Measurements from ENCODE around the gene LSP1. TPM values are rescaled to one million over a fixed set of nuclear protein-coding genes. Genes with fewer than 3 reads are reported as not detected.

LSP1 gene
- total RNA-seq, 1 donor from 2014 or later = not detected

DNA sequence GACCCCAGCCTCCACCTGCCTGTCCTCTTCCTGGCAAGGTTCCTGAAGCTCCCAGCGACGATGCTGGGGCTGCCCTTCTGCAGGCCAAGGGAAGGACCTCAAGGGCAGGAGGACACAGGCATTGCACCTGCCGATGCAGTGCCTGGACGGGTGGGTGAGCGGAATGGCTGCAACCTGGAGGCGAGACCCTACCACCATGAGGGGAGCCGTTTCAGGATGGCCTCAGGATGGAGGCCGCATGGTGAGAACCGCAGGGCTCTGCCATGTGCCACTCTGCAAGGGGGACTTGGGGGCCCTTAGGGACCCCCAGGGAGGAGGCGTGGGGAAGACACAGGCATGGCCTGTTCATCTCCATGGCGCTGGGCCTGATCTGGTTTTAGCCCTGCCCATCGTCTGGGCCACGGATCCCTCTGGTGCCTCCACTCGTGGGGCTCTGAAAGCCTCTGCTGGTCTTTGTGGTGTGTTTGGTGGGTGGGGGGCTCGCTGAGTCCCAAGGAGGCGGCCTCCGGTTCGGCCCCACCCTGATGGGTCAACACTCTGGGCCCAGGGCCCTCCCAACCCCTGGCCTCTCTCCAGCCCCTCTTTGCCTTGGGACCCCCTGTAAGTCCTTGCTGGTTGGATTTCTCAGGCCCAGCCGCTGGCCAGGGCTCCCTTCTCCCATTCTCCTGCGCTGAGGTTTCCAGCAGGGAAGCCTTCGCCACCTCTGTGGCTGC lies 1.3 kb upstream of the LSP1 start:
- DNase-seq = no peak

DNA sequence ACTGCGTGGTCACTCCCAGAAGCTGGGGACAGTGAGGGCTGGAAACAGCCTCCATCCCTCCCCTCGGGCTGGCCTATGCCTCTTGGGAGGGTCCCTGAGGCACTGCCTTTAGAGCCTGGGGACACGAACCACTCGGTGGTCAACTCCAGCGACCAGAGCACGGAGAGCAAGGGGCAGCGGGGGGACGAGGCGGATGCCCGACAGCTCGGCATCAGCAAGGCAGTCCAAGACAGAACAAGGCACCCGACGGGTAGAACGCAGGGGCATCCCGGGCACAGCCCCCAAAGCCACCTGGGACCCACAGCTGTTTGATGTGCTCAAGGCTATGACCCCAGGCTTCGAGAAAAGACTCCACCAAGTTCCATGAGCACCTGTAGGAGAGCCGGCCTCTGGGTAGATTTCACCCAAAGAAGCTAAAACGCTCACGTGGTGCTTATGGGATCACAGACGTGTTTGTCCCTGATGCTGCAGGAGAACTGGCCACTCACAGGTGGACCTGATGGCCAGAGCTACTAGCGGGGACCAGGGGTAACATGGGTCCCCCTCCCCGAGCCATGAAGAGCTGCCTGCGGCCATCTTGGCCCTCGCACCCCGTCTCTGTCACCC lies 510 bp upstream of the LSP1 start:
- DNase-seq = no peak

DNA sequence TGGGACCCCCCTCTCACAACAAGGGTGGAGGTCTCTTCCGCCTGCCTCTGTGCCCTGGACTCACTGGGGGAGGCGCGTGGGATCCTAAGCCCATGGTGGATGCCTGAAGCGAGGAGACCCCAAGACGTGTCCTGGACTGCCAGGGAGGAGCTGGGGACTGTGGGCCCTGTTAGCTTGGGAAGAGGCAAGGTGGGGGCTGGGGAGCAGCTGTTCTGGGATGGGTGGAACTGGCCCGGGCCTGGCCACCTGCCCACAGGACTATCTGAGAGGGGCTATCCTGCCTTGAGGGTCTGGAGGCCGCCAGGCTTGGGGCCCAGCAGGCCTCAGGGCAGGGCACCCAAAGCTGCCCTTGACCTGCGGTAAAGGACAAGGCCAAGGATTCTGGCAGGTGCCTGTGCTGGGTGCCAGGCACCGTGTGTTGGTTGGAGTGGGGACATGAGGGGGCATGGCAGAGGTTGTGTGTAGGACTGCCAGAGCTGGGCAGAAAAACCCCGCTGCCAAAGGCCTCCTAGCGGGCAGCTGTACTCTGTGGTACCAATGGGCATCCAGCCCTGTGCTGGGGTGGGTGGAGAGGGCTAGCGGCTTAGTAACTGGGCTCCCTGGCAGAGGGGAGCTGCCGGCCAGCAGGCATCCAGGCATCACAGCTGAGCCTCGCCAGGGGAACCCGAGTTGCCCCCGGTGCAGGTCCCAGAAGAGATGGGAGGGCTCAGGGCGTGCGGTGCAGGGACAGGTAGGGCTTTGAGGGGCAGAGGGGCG lies 670 bp downstream of the LSP1 start:
- DNase-seq = no peak

DNA sequence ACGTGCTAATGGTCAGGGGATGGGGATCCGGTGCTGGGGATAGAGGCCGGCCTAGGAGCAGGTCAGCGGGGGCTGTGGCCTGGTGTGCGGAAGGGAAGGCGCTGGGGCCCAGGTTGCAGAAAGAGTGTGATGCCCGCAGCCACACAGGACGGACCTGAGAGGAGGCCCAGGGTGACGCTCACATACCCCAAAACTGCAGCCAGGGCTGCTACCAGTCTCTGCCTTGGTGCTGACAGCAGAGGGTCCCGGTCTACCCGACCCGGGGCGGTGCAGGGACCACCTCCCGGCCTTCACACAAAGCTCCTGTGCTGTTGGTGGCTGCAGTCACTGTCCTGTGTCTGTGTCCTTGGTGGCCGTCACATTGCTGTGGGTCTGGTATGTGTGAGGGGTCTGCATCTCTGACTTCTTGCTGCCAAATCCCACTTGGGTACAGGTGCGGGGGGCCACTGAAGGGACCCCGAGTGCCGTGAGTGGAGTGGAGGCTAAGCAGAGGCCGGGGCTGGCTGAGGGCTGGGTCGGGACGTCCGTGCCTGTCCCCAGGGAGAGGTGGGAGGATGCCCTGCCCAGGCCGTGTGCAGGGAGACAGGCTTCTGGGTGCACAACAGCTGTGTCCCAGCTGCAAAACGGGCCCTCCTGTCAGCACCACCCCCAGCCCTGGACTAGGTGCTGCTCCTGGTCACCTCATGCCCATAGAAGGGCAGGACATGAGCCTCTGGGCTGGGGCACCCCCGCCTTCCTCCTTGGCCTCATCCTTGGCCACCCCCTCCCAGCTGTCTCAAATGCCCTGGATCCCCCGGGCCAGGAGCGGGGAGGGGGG lies 1.5 kb downstream of the LSP1 start:
- no peak for DNase-seq

DNA sequence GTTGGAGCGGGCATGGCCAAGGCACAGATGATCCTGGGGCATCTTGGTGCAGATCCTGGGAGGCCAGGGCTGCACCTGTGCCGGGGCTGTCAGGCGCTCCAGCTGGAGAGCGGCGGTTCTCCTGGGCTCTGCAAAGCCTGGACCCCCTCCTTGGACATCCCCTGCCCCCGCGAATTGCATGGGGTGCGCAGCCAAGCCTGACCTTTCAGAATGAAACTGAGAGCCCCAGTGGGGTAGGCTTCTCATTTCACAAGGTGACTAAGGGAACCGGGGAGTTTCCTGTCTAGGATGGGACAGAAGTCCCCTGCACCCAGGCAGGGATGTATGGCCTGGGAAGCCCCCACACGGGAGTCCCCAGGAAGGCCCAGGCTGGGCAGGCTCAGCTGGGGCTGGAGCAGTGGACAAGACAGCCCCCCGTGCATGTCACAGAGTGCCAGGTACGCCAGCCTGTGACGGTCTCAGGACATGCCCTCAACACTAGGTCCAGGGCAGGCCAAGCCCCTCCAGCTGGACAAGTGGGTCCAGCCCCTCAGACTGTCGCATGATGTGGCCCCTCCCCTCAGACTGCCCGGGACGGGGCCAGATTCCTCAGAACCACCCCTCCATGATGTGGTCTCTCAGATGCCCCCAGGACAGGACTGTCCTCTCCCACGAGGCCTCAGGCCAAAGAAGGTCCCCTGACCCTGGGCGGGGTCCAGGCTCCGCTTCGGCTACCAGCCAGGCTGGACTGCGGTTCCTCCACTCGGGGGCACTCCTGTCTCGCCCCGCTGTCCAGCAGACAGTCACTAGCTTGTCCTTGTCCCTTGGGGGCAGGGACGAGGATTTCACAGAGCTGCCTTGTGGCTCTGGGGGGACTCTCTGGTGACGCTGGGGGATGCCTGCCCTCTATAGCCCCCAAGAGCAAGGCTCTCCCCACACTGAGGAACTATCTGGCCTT lies 2.3 kb downstream of the LSP1 start:
- DNase-seq = no peak

DNA sequence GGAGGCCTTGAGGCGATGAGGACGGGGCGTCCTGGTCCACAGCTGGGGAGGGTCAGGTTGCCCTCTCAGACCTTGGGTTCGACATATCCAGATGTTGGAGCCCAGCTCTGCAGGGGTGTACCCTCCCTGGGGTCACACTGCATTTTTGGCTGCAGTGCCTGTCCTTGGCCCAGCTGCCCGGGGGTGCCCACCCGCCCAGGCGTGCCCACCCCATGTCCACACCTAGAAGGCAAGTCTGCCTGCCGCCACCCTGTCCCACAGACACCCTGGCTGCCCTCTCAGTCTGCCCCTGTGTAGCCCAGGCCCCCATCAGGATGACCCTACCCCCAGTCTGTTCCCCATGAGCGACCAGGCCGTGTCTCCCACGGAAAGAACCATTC lies 3.0 kb downstream of the LSP1 start:
- DNase-seq = no peak

DNA sequence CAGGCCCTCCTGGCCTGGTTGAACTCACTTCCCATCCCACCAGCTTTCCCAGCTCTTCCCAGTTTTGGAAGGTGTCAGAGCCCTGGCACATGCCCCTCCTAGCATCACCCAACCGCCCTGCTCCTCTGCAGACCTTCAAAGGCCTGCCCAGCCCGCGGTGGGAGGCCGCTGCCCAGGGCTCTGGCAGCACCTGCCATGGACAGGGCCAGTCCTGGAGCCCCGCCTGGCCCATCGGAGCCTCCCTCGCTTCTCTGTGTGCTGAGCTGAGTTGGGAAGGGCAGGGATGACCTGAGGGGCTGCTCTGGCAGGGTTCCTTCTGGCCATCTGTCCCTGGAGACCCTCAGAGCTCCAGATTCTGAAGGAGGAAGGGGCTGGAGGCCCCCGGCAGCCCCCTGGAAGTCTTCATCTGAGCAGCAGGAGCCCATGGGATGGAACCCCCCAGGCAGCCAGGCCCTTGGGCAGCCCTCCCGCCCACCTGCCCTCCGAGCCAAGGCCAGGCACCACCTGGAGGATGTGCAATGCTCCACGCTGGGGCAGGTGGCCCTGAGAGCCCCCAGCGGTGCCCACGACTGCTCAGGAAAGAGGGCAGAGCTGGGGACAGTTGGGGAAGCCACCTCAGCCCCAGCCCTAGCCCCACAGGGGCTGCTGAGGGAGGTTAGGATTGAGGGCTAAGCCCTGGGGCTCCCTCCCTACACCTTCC lies 3.6 kb downstream of the LSP1 start:
- DNase-seq = no peak

DNA sequence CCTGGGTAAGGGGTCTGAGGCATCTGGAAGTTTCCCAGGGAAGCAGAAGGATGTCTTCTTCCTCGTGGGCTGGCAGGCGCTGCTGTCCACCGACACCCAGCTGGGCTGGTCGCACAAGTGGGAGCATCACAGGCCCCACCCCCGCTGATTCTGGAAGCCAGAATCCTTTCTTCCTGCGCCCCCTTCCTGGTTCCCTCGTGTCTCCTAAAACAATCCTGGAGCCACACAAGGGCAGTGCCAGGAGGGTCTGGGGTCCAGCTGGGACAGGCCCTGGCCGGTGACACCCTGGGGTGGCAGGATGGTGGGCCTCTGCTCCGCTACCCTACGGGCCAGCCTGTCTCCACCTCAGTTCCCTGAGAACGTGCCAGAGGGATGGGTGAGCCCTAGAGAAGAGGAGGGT lies 4.2 kb downstream of the LSP1 start:
- DNase-seq = no peak

DNA sequence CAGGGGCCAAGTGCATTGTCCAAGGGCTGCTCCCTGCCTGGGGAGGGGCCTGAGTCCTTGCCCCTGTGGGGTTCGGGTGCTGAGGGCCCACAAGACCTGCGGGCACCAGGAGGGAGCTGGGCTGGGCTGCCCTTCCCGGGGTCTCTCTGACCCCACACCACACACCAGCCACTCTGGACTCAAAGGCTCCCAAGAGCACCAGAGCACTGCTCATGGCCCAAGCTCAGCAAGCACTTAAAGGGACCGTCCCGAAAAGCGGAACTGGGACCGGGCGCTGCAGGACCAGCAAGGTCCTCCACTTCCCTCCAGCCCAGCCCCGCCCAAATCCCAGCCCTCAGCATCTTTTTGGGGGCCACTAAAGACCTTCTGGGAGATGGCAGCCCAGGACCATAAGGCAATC lies 5.3 kb downstream of the LSP1 start:
- DNase-seq = no peak

DNA sequence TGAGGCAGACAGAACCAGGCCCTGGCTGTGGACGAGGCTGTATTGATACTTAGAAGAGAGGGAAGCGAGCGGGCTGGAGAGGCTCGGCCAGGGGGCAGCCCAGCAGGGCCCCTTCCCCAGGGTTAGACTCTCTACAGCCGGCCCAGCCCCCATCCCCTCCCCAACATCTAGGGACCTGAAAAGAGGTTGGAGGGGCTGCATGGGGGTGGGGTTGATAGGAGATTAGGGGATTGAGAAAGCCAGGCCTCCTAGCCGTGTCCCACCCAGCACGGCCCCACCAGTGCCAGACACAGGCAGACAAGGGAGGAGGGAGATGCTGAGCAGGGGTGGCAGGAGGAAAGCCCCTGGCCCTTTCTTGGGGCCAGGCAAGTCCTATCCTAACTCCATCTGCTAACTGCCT lies 5.7 kb downstream of the LSP1 start:
- DNase-seq = no peak

DNA sequence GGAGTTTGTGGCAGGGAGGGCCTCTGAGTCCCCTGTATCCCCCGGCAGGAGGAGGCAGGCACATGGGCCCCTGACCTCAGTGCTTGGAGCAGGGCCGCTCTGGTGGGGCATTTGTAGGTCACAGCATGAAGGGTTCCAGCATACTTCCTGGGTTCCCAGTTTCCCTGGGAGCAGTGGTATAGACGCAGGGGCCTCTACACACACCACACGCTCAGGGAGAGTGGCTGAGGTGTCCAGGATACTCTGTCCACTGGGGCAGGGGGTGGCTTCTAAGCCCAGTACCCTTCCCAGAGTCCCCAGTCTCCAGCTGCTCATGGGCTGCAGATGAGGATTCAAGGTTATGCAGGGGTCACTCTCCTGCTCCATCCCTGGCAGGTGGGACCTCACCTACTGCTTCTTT lies 6.1 kb downstream of the LSP1 start:
- no peak for DNase-seq

DNA sequence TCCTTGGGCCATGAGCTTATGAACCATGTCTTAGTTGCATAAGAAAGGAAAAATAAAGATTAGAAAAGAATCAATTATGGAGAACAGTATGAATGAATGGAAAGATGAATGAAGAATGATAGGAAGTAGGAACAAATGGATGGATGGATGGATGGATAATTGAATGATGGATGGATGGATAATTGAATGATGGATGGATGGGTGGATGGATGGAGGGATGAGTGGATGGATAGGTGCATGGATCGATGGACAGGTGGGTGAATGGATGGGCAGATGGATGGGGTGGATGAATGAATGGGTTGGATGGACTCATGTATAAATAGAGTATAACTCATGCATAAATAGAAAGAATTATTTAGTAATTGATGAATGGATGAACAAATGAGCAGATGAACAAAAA lies 7.2 kb downstream of the LSP1 start:
- no peak for DNase-seq

DNA sequence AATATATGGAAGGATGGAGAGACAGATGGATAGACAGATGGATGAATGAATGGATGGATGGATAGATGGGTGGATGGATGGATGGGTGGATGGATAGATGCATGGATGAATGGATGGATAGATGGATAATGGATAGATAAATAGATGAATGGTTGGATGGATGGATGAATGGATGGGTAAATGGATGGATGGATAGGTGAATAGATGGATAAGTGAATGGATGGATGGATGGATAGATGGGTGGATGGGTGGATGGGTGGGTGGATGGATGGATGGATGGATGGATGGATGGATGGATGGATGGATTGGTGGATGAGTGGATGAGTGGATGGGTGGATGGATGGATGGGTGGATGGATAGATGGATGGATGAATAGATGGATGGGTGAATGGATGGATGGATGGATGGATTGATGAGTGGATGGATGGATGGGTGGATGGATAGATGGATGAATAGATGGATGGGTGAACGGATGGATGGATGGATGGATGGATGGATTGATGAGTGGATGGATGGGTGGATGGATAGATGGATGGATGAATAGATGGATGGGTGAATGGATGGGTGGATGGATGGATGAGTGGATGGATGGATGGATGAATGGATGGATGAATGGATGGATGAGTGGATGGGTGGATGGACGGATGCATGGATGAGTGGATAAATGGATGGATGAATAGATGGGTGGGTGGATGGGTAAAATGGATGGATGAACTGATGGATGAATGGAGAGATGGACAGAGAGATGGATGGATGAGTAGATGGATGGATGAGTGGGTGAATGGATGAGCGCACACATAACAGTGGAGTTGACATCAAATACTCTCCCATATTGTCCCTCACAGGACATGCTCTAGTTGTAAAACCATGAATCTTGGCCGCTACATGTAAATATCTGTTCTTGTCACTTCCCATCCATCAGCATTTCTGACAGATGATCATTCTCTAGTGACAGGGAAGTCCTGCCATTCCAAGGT lies 8.8 kb downstream of the LSP1 start:
- no peak for DNase-seq

DNA sequence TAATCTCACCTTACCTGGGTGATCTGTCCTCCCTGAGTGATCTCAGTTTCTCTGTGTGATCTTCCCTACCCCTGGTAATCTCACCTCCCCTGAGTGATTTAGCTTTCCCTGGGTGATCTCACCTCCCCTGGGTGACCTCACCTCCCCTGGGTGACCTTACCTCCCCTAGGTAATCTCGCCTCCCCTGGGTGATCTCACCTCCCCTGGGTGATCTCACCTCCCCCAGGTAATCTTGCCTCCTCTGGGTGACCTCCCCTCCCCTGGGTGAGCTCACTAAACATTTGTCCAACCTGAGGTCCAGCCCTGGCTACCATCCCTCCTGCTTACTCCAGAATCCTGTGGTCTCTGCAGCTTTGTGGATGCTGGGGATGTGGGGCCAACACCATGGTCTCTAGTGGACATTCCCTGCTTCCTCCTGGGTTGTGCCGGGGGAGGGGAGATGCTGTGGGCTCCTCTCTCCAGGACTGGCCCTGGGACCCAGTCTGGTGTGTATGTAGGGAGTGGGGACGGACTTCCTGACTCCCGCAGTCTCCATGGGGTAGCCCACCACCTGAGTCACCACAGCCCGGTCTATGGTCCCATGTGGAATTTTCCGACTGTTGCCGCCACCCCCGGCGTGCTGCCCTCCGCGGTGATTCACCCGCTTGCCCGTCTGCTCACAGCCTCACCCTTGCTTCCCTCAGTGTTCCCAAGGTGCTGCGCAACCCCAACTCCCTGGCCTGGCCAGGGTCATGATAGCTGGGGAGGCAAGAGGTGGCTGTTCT lies 9.9 kb downstream of the LSP1 start:
- peak; percentile 46 for DNase-seq

DNA sequence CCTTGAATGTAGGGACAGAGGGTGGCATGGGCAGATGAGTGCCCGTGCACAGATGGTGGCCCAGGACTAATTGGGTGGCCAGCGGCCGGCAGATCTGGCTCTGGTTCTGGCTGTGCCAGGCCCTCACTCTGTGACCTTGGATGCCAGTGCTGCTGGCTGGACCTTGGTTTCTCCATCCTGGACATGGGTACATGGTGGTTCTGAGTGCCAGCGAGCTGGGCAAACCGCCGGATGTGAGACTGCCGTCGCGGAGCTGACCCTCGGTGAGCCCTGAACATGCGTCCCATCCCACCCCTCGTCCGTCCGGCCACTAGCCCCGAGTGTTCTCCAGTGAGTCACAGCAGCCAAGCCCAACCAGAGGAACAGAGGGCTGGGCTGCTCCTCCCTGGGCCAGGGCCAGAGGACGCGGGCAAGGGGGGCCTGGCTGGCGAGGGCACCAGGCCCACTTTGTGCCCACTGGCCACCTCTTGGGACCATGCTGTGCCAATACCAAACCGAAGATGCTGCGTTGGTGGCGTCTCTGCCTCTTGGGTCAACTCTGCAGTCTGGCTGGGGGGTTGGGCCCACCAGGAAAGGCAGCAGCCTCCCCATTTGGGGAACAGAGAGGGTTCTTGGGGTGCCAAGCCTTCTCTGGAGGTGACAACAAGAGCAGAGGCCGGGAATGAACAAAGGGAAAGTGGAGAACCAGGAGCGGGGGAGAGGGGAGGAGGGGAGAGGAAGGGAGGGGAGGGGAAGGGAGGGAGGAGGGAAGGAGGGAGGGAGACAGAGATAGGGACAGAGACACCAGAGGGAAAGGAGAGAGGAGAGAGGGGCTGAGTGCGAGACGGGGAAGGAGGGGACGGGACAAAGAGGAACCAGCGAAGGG lies 10.7 kb downstream of the LSP1 start:
- DNase-seq = peak; percentile 92

DNA sequence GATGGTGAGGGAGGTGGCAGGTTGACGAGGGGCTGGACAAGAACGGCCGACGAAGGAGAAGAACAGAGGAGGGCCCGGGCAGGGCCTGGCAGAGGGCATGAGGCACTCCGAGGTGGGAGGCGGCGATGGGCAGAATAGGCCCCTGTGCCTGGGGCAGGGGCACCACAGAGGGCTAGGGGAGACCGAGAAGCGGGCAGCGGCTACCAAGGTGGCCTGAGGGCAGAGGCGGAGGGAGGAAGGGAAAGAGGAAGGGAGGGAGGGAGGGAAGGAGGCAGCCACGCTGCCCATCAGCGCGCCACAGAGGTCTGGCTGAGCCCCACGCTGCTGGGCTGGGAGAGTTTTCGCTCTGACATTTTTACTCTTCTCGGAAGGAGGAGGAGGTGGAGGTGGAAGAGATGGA lies 11.3 kb downstream of the LSP1 start:
- DNase-seq = no peak

DNA sequence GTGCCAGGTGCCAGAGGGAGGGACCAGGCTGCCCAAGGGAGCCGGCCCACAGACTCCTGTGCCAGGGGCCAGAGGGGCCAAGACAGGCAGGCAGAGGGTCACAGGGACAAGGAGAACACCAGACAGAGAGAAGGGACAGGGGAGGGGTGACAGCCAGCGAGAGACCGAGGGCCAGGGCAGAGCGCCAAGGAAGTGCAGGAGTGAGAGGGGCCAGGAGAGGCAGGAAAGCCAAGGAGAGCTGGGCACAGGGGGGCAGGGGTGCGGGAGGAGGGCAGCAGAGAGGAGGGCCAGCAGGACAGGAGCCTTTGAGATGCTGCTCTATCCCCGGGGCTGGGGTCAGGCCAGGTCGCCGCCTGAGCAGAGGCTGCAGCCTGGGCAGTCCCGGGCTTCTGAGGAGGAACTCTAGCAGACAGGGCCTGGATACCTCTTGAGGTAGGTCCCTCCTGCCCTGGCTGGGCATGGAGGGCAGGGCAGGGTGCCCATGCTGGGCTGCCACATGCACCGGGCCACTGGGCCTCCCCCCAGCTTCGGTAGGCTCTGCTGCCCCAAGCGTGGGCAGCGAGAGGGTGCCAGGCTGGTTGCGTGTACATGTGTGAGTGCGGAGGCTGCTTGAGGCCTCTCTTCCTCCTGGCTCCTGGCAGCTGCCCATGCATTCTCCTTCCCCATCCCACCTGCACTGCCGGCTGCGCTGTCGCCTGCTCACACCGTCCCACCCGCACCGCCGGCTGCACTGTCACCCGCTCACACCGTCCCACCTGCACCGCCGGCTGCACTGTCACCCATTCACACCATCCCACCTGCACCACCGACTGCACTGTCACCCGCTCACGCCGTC lies 12.2 kb downstream of the LSP1 start:
- no peak for DNase-seq
